CD14-positive monocyte (primary cell): ENCODE results near the gene BCOR. TPM values are rescaled to one million over a fixed set of nuclear protein-coding genes. Genes with fewer than 3 reads are reported as not detected.

ENCODE experiments used
- DNase-seq, 3 donors: peaks; one replicate each; pipeline ENCODE4 v3.0.0-alpha.2; 2011 to 2022
- H2AFZ ChIP-seq: 2 replicates; pipeline ENCODE4 v1.6.0; 2012; ENCODE audit warnings: mild to moderate bottlenecking, low read depth, low read length, inconsistent platforms; ENCODE audit not compliant: insufficient read depth, poor library complexity, severe bottlenecking
- H3K27ac ChIP-seq, 2 donors: 1 replicate in 1 of 2; 2 replicates in 1 of 2; pipeline ENCODE4 v1.5.1; 2012 to 2013; ENCODE audit warnings: low read length in 2 of 2, control low read depth in 1 of 2, inconsistent platforms in 1 of 2, low read depth in 1 of 2, mild to moderate bottlenecking in 1 of 2
- H3K27me3 ChIP-seq, 2 donors: one replicate each; pipeline versions ENCODE4 v1.6.0 to v1.6.1; 2011 to 2013; ENCODE audit warnings: low read length in 2 of 2; ENCODE audit not compliant: control insufficient read depth in 2 of 2, insufficient read depth in 2 of 2
- H3K36me3 ChIP-seq, 2 donors: replicated peaks in 1 of 2; 1 replicate in 1 of 2; 2 replicates in 1 of 2; pipeline versions ENCODE4 v1.5.1 to v1.6.1; 2012 to 2013; ENCODE audit warnings: low read length in 2 of 2, control low read depth in 1 of 2, inconsistent platforms in 1 of 2, mild to moderate bottlenecking in 1 of 2; ENCODE audit not compliant: insufficient read depth in 2 of 2, control insufficient read depth in 1 of 2
- H3K4me1 ChIP-seq, 2 donors: 1 replicate in 1 of 2; 2 replicates in 1 of 2; pipeline versions ENCODE4 v1.5.1 to v1.6.1; 2012 to 2013; ENCODE audit warnings: low read length in 2 of 2, control low read depth in 1 of 2, inconsistent platforms in 1 of 2, mild to moderate bottlenecking in 1 of 2, moderate library complexity in 1 of 2; ENCODE audit not compliant: insufficient read depth in 2 of 2, control insufficient read depth in 1 of 2
- H3K4me2 ChIP-seq: replicated peaks from 2 replicates; pipeline ENCODE3; 2012; ENCODE audit warnings: low read length, moderate library complexity, mild to moderate bottlenecking; ENCODE audit not compliant: poor library complexity, severe bottlenecking; ENCODE audit errors: extremely low read depth
- H3K4me3 ChIP-seq, 3 experiments: fragments of 200-600 bp in 1 of 3; sonication (generic) in 1 of 3; replicated peaks in 1 of 3; 1 replicate in 2 of 3; 2 replicates in 1 of 3; pipeline ENCODE4 v1.5.1; 2011 to 2013; ENCODE audit warnings: low read length in 3 of 3, mild to moderate bottlenecking in 3 of 3, control low read depth in 2 of 3, low read depth in 2 of 3, inconsistent platforms in 1 of 3, moderate library complexity in 1 of 3
- H3K79me2 ChIP-seq: 2 replicates; pipeline ENCODE4 v1.6.0; 2012; ENCODE audit warnings: mild to moderate bottlenecking, control low read depth, inconsistent platforms, low read length, moderate library complexity; ENCODE audit not compliant: insufficient read depth
- H3K9ac ChIP-seq: 2 replicates; pipeline ENCODE4 v1.6.0; 2017; ENCODE audit warnings: low read length, mild to moderate bottlenecking; ENCODE audit not compliant: insufficient read depth, poor library complexity, severe bottlenecking
- H3K9me3 ChIP-seq, 2 donors: replicated peaks in 1 of 2; 1 replicate in 1 of 2; 2 replicates in 1 of 2; pipeline versions ENCODE4 v1.5.1 to v1.6.1; 2012 to 2013; ENCODE audit warnings: low read length in 2 of 2, control low read depth in 1 of 2; ENCODE audit not compliant: control insufficient read depth in 1 of 2, insufficient read depth in 1 of 2
- H4K20me1 ChIP-seq: 2 replicates; pipeline ENCODE4 v1.6.0; 2012; ENCODE audit warnings: mild to moderate bottlenecking, low read length, control low read depth, moderate library complexity; ENCODE audit not compliant: insufficient read depth
- H3K27ac Mint-ChIP-seq, 7 donors: one replicate each; pipeline ENCODE4 v1.8.0; 2020; ENCODE audit warnings: mild to moderate bottlenecking in 7 of 7, mixed read lengths in 7 of 7, moderate library complexity in 6 of 7, inconsistent platforms in 2 of 7
- H3K27me3 Mint-ChIP-seq, 3 donors: one replicate each; pipeline ENCODE4 v1.8.0; 2021 to 2022; ENCODE audit warnings: low read depth in 3 of 3, mild to moderate bottlenecking in 3 of 3, mixed read lengths in 3 of 3, moderate library complexity in 3 of 3, inconsistent platforms in 1 of 3
- H3K36me3 Mint-ChIP-seq, 2 donors: one replicate each; pipeline ENCODE4 v1.8.0; 2020; ENCODE audit warnings: mixed read lengths in 2 of 2, inconsistent platforms in 1 of 2, mild to moderate bottlenecking in 1 of 2
- H3K4me1 Mint-ChIP-seq: one replicate; pipeline ENCODE4 v1.8.0; 2020; ENCODE audit warnings: mild to moderate bottlenecking, mixed read lengths
- H3K4me3 Mint-ChIP-seq, 2 donors: one replicate each; pipeline ENCODE4 v1.8.0; 2020; ENCODE audit warnings: mild to moderate bottlenecking in 2 of 2, mixed read lengths in 2 of 2, moderate library complexity in 1 of 2
- H3K9me3 Mint-ChIP-seq, 7 donors: one replicate each; pipeline ENCODE4 v1.8.0; 2020 to 2022; ENCODE audit warnings: mixed read lengths in 7 of 7, mild to moderate bottlenecking in 6 of 7, moderate library complexity in 6 of 7, inconsistent platforms in 2 of 7
- CTCF ChIP-seq: fragments of 200-600 bp; IDR thresholded peaks from one replicate; pipeline ENCODE4 v1.8.0; 2022; ENCODE audit warnings: antibody characterized with exemption, mild to moderate bottlenecking
- WGBS: methylation state at CpG from one replicate; pipeline ENCODE4 v1.1.5; 2013; ENCODE audit warnings: missing lambda C conversion rate; ENCODE audit not compliant: insufficient coverage; 5-methylcytosine and 5-hydroxymethylcytosine counted together
- intact Hi-C, 2 donors: fragments of 100-400 bp; cut with micrococcal nuclease; formaldehyde crosslinking; loops; one replicate each; pipeline versions ENCODE4 v1.15.0 to v1.15.1; 2023
- polyA plus RNA-seq, 3 donors: library from polyadenylated mRNA; depleted of rRNA in 1 of 3; unstranded in 2 of 3; stranded (reverse) in 1 of 3; fragments of 300-500 nt in 2 of 3; fragments of >200 nt in 1 of 3; fragmentation: Illumina TruSeq in 2 of 3; gene quantifications; 1 replicate in 2 of 3; 2 replicates in 1 of 3; pipeline ENCODE4 v1.2.3, GENCODE V29; 2012 to 2021

BCOR gene
- polyA plus RNA-seq, 3 donors = 1.1 to 8.2 (median 2.6) TPM

- Histone ChIP-seq H2AFZ (no peak overlapping the region), H3K36me3 (peaks cover 81 to 100% of the 10 kb centered on the region in 2 donors), H3K9me3 (peaks cover 14 to 26% of the 10 kb centered on the region in 2 donors), H3K4me2 (no peak overlapping the region), H4K20me1 (peaks cover 26% of the 10 kb centered on the region), H3K4me1 (no peaks in the 10 kb centered on the region), H3K27me3 (no peaks in the 10 kb centered on the region), H3K4me3 (no peak overlapping the region), H3K9ac (no peak overlapping the region), H3K79me2 (no peaks in the 10 kb centered on the region), H3K27ac (no peak overlapping the region)
- Mint-ChIP-seq H3K27me3 (no peaks in the 10 kb centered on the region), H3K27ac (no peak overlapping the region), H3K4me3 (no peak overlapping the region), H3K36me3 (peaks cover 68 to 84% of the 10 kb centered on the region in 2 donors), H3K4me1 (no peaks in the 10 kb centered on the region), H3K9me3 (peaks cover 5 to 31% (median 18%) of the 10 kb centered on the region in 7 donors)
- no peak for TF ChIP-seq CTCF
- DNase-seq = no peak
- intact Hi-C loops = no loop called here
- WGBS = no CpG with 5 or more reads among the region's 6 CpGs
Observed at GRCh38 chrX:40055495-40055894, 42.3 kb downstream of the BCOR start.

GRCh38 chrX:40054793-40055192, 43.0 kb downstream of the BCOR start:
- H3K4me1 Mint-ChIP-seq = no peaks in the 10 kb centered on the region
- Histone ChIP-seq H3K27me3 (no peaks in the 10 kb centered on the region), H3K79me2 (no peaks in the 10 kb centered on the region), H4K20me1 (peaks cover 21% of the 10 kb centered on the region), H3K4me2 (no peak overlapping the region), H3K36me3 (peaks cover 82 to 100% of the 10 kb centered on the region in 2 donors), H3K4me3 (no peak overlapping the region), H3K9me3 (peaks cover 19 to 31% of the 10 kb centered on the region in 2 donors), H3K4me1 (no peaks in the 10 kb centered on the region), H3K27ac (no peak overlapping the region), H3K9ac (no peak overlapping the region), H2AFZ (no peak overlapping the region)
- H3K27ac Mint-ChIP-seq = peak overlapping the region in 1 of 7 donors; percentile 21
- H3K27me3 Mint-ChIP-seq = no peaks in the 10 kb centered on the region
- no peak for TF ChIP-seq CTCF
- intact Hi-C loops = no loop called here
- DNase-seq = no peak
- peaks cover 7 to 37% (median 22%) of the 10 kb centered on the region in 7 donors for H3K9me3 Mint-ChIP-seq
- H3K36me3 Mint-ChIP-seq = peaks cover 72 to 90% of the 10 kb centered on the region in 2 donors
- no CpG with 5 or more reads among the region's 1 CpG for WGBS
- H3K4me3 Mint-ChIP-seq = no peak overlapping the region
